ENCODE results near the gene ATP13A4.

The ATP13A4 gene

GRCh38 chr3:193496658-193497057, 58.0 kb downstream of the ATP13A4 start:
- no peaks in the 10 kb centered on the region for H3K36me3 Mint-ChIP-seq
- no peaks in the 10 kb centered on the region for H3K4me1 Mint-ChIP-seq
- no peaks in the 10 kb centered on the region for H3K9me3 Mint-ChIP-seq
- no peaks in the 10 kb centered on the region for H3K27me3 Mint-ChIP-seq
- no peak overlapping the region for H3K4me3 Mint-ChIP-seq
- CTCF ChIA-PET = no interaction called here
- no peak overlapping the region for H3K27ac Mint-ChIP-seq
- no peak for DNase-seq

- H3K36me3 Mint-ChIP-seq = no peaks in the 10 kb centered on the region
- H3K4me3 Mint-ChIP-seq = no peak overlapping the region
- H3K27me3 Mint-ChIP-seq = no peaks in the 10 kb centered on the region
- no peaks in the 10 kb centered on the region for H3K4me1 Mint-ChIP-seq
- no peak for DNase-seq
- CTCF ChIA-PET = no interaction called here
- no peaks in the 10 kb centered on the region for H3K9me3 Mint-ChIP-seq
- H3K27ac Mint-ChIP-seq = no peak overlapping the region
Observed at GRCh38 chr3:193491026-193491425, 63.7 kb downstream of the ATP13A4 start.

GRCh38 chr3:193490580-193490979, 64.1 kb downstream of the ATP13A4 start:
- Mint-ChIP-seq H3K4me1 (no peaks in the 10 kb centered on the region), H3K36me3 (no peaks in the 10 kb centered on the region), H3K9me3 (no peaks in the 10 kb centered on the region), H3K4me3 (no peak overlapping the region), H3K27me3 (no peaks in the 10 kb centered on the region), H3K27ac (no peak overlapping the region)
- CTCF ChIA-PET = no interaction called here
- DNase-seq = no peak

- CTCF ChIA-PET = no interaction called here
Observed at GRCh38 chr3:193489949-193490348, 64.7 kb downstream of the ATP13A4 start.

GRCh38 chr3:193488741-193489140, 66.0 kb downstream of the ATP13A4 start:
- Mint-ChIP-seq H3K4me3 (no peak overlapping the region), H3K27ac (no peak overlapping the region), H3K4me1 (no peaks in the 10 kb centered on the region), H3K9me3 (no peaks in the 10 kb centered on the region), H3K27me3 (no peaks in the 10 kb centered on the region), H3K36me3 (no peaks in the 10 kb centered on the region)
- DNase-seq = no peak
- CTCF ChIA-PET = no interaction called here

More at GRCh38 chr3:193489949-193490348, 64.7 kb downstream of the ATP13A4 start:
- Mint-ChIP-seq H3K9me3 (no peaks in the 10 kb centered on the region), H3K4me3 (no peak overlapping the region), H3K27me3 (no peaks in the 10 kb centered on the region), H3K36me3 (no peaks in the 10 kb centered on the region), H3K27ac (no peak overlapping the region), H3K4me1 (no peaks in the 10 kb centered on the region)
- no peak for DNase-seq

- CTCF ChIA-PET = no interaction called here
- Mint-ChIP-seq H3K27me3 (no peaks in the 10 kb centered on the region), H3K4me1 (no peaks in the 10 kb centered on the region)
Observed at GRCh38 chr3:193483988-193484539, 70.6 kb downstream of the ATP13A4 start.

GRCh38 chr3:193481436-193481835, 73.3 kb downstream of the ATP13A4 start:
- no peak overlapping the region for H3K4me3 Mint-ChIP-seq
- H3K27me3 Mint-ChIP-seq = no peaks in the 10 kb centered on the region
- H3K27ac Mint-ChIP-seq = no peak overlapping the region
- no peak for DNase-seq
- H3K9me3 Mint-ChIP-seq = no peaks in the 10 kb centered on the region
- CTCF ChIA-PET = no interaction called here
- no peaks in the 10 kb centered on the region for H3K36me3 Mint-ChIP-seq
- no peaks in the 10 kb centered on the region for H3K4me1 Mint-ChIP-seq

More at GRCh38 chr3:193483988-193484539, 70.6 kb downstream of the ATP13A4 start:
- Mint-ChIP-seq H3K9me3 (no peaks in the 10 kb centered on the region), H3K27ac (no peak overlapping the region), H3K36me3 (no peaks in the 10 kb centered on the region), H3K4me3 (no peak overlapping the region)
- no peak for DNase-seq

GRCh38 chr3:193474446-193474845, 80.2 kb downstream of the ATP13A4 start:
- Mint-ChIP-seq H3K4me1 (no peaks in the 10 kb centered on the region), H3K27ac (no peak overlapping the region), H3K36me3 (no peaks in the 10 kb centered on the region), H3K27me3 (peaks cover 6% of the 10 kb centered on the region), H3K9me3 (no peaks in the 10 kb centered on the region), H3K4me3 (no peak overlapping the region)
- DNase-seq = no peak
- CTCF ChIA-PET = no interaction called here

- no peaks in the 10 kb centered on the region for H3K36me3 Mint-ChIP-seq
- no peak overlapping the region for H3K4me3 Mint-ChIP-seq
- no peaks in the 10 kb centered on the region for H3K4me1 Mint-ChIP-seq
- no peak for DNase-seq
- H3K27me3 Mint-ChIP-seq = peaks cover 6% of the 10 kb centered on the region
- H3K27ac Mint-ChIP-seq = no peak overlapping the region
- CTCF ChIA-PET = interaction anchor here (2.4 kb wide), 1 partner anchor 11 kb away, joined by 9 read pairs; no protein-coding TSS in a partner anchor
- no peaks in the 10 kb centered on the region for H3K9me3 Mint-ChIP-seq
Observed at GRCh38 chr3:193470710-193471109, 84.0 kb downstream of the ATP13A4 start.

- Mint-ChIP-seq H3K27me3 (no peaks in the 10 kb centered on the region), H3K27ac (no peak overlapping the region), H3K9me3 (no peaks in the 10 kb centered on the region), H3K36me3 (no peaks in the 10 kb centered on the region), H3K4me3 (no peak overlapping the region), H3K4me1 (no peaks in the 10 kb centered on the region)
- CTCF ChIA-PET = no interaction called here
- no peak for DNase-seq
Observed at GRCh38 chr3:193465992-193466608, 88.6 kb downstream of the ATP13A4 start.

GRCh38 chr3:193464889-193465288, 89.8 kb downstream of the ATP13A4 start:
- Mint-ChIP-seq H3K4me1 (no peaks in the 10 kb centered on the region), H3K27me3 (no peaks in the 10 kb centered on the region), H3K9me3 (no peaks in the 10 kb centered on the region), H3K36me3 (no peaks in the 10 kb centered on the region), H3K27ac (no peak overlapping the region), H3K4me3 (no peak overlapping the region)
- CTCF ChIA-PET = no interaction called here
- DNase-seq = no peak

- Mint-ChIP-seq H3K9me3 (no peaks in the 10 kb centered on the region), H3K36me3 (no peaks in the 10 kb centered on the region), H3K27me3 (no peaks in the 10 kb centered on the region), H3K4me3 (no peak overlapping the region), H3K27ac (no peak overlapping the region), H3K4me1 (no peaks in the 10 kb centered on the region)
- CTCF ChIA-PET = no interaction called here
- DNase-seq = no peak
Observed at GRCh38 chr3:193457526-193457925, 97.2 kb downstream of the ATP13A4 start.

GRCh38 chr3:193452338-193452737, 102.4 kb downstream of the ATP13A4 start:
- CTCF ChIA-PET = no interaction called here
- Mint-ChIP-seq H3K9me3 (no peaks in the 10 kb centered on the region), H3K27me3 (no peaks in the 10 kb centered on the region), H3K36me3 (no peaks in the 10 kb centered on the region), H3K4me3 (no peak overlapping the region), H3K27ac (no peak overlapping the region), H3K4me1 (no peaks in the 10 kb centered on the region)
- DNase-seq = no peak

GRCh38 chr3:193451902-193452301, 102.8 kb downstream of the ATP13A4 start:
- no peak for DNase-seq
- Mint-ChIP-seq H3K27me3 (no peaks in the 10 kb centered on the region), H3K4me3 (no peak overlapping the region), H3K4me1 (no peaks in the 10 kb centered on the region), H3K36me3 (no peaks in the 10 kb centered on the region), H3K9me3 (no peaks in the 10 kb centered on the region), H3K27ac (no peak overlapping the region)
- CTCF ChIA-PET = no interaction called here

- H3K9me3 Mint-ChIP-seq = no peaks in the 10 kb centered on the region
- no peak for DNase-seq
- H3K4me1 Mint-ChIP-seq = no peaks in the 10 kb centered on the region
- no peaks in the 10 kb centered on the region for H3K36me3 Mint-ChIP-seq
- CTCF ChIA-PET = no interaction called here
- H3K4me3 Mint-ChIP-seq = no peak overlapping the region
- H3K27me3 Mint-ChIP-seq = no peaks in the 10 kb centered on the region
- no peak overlapping the region for H3K27ac Mint-ChIP-seq
Observed at GRCh38 chr3:193446965-193447602, 107.6 kb downstream of the ATP13A4 start.

All from activated naive CD4-positive, alpha-beta T cell treated with anti-CD3 and anti-CD28 coated beads, Interleukin-2, amount 10 ng/mL, durations not matched to agents 7 days and 5 days (primary cell).